IMR-90 (cell line): ENCODE data around the gene COQ4.

Experiments used
- CTCF ChIP-seq: conservative IDR thresholded peaks from 2 replicates; pipeline ENCODE4 v1.5.1; 2012; ENCODE audit warnings: mild to moderate bottlenecking, low read depth, low read length, improper control_type of control experiment
- ELK1 ChIP-seq: fragments of 150-350 bp; IDR thresholded peaks from 2 replicates; pipeline ENCODE4 v1.6.1; 2016; ENCODE audit warnings: low read depth, mild to moderate bottlenecking, low read length, moderate library complexity, borderline replicate concordance
- FOS ChIP-seq: fragments of 150-350 bp; IDR thresholded peaks from 2 replicates; pipeline ENCODE4 v1.6.1; 2016; ENCODE audit warnings: low read depth, low read length
- POLR2A ChIP-seq: IDR thresholded peaks from 2 replicates; pipeline ENCODE4 v1.6.1; 2012; ENCODE audit warnings: mild to moderate bottlenecking, low read depth, low read length
- RAD21 ChIP-seq: IDR thresholded peaks from 2 replicates; pipeline ENCODE4 v1.6.1; 2012; ENCODE audit warnings: low read length, improper control_type of control experiment
- RCOR1 ChIP-seq: IDR thresholded peaks from 2 replicates; pipeline ENCODE4 v1.6.1; 2012; ENCODE audit warnings: mild to moderate bottlenecking, low read length, improper control_type of control experiment; ENCODE audit not compliant: insufficient replicate concordance
- TF ChIP-seq, protein P1 (sequence below): fragments of 150-350 bp; IDR thresholded peaks from 2 replicates; pipeline ENCODE4 v1.6.1; 2017; ENCODE audit warnings: mild to moderate bottlenecking, antibody characterized with exemption, low read length, low read depth

DNA sequence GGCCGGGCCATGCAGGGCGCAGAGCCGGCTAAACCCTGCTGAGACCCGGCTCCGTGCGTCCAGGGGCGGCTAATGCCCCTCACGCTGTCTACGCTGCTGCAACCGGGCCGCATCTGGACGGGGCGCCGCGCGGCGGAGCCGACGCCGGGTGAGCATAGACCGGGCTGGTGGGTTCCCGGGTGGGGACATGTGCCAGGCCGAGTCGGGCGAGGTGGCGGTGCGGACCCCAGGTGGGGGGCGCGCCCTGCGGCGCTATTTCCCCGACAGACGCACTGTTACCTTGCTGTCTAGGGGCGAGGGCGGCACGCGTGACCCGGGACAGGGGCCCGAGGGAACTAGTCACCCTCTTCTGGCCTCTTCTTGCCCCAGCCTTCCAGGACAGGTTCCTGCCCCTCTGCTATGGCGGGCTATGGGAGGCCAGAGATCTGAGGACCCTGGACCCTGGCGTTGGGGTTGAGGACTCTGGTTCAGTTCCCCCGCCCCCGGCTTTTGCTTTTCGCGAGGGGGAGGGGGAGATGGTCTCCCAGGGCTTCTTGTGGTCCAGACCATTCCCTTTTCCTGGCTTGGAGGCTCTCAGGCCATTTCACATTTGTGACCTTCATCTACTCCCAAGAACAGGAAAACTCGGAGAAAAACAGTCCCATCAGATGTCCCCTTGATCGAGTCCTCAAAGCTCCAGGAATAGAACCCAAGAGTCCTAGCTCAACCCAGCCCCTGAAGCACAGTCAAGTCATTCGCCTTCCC, 18.2 kb downstream of the COQ4 start:
- no peak for TF ChIP-seq CTCF
- TF ChIP-seq POLR2A: no peak
- no peak for TF ChIP-seq RAD21
- TF ChIP-seq, protein P1, sequence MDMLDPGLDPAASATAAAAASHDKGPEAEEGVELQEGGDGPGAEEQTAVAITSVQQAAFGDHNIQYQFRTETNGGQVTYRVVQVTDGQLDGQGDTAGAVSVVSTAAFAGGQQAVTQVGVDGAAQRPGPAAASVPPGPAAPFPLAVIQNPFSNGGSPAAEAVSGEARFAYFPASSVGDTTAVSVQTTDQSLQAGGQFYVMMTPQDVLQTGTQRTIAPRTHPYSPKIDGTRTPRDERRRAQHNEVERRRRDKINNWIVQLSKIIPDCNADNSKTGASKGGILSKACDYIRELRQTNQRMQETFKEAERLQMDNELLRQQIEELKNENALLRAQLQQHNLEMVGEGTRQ: no peak
- TF ChIP-seq RCOR1: no peak
- no peak for TF ChIP-seq ELK1
- no peak for TF ChIP-seq FOS
